ENCODE data around the gene LHX5.

Gene LHX5

DNA sequence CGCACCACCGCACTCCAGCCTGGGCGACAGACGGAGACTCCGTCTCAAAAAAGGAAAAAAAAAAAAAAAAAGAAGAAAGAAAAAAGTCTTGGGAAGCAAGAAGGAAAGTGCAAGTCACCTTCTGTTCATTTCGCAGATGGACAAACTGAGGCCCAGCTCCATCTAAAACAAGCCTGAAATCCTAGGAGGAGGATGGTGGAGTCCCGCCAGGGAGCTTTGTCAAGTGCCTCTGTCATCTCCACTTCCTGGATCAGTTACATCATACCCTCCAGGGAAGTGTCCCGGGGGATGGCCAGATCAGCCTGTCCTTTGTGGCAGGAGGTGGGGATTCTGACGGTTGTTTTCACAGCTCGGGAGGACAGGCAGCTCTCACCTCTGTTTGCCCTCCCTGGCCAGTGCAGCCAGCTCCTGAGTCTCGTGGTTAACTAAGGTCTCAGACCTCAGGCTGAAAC is 58.2 kb downstream of the LHX5 start:
- DNase-seq (ENCODE audit: low read depth in 2 of 2), result no peak
